ENCODE measurements around the gene GNRHR.

DNA sequence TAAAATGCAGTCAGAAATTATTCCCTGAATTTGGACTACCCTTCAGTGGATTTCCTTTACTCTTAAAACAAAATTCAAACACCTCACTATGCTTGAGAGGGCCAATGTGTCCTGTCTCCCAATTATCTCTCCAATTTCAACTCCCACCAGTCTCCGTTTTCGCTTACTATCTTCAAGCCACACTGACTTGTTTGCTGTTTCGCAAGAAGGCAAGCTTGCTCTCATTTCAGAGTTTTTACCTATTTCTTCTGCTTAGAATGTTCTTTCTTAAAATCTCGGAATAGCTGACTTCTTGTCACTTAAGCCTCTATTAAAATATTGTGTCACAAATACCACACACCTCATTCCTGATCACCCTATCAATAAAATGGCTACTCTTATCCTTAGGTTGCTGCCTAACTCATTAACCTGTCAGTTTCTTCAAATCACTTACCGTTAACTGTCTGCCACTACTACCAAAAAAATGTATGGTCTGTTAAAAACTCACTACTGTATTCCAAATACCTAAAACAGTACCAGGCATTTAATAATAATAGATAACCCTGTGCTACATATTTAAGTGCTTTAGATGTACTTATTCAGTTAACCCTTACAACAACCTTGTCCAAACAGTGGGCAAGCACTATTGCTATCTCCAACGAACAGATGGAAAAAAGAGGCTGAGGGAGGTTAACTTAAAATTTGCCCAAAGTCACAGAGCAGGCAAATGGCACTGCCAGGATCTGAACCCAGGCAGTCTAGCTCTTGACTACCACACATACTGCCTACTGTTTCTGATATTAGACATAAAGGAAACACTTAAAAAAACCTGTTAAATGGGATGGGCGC lies 56.1 kb downstream of the GNRHR start:
- no peak for TF ChIP-seq POLR2AphosphoS5 (IDR thresholded peaks at IDR 0.05)
- TF ChIP-seq CTCF (IDR thresholded peaks at IDR 0.05 in 8 of 11, conservative IDR thresholded peaks at IDR 0.05 in 3 of 11) = no peak
- no peak for TF ChIP-seq POLR2A (IDR thresholded peaks at IDR 0.05)

Measured in spleen (tissue), 7 donors.